Astrocyte (in vitro differentiated cells and primary cell): ENCODE measurements around the gene USP11.

ENCODE experiments used
- EZH2 ChIP-seq: IDR thresholded peaks from 2 replicates; pipeline ENCODE4 v1.6.1; 2012; ENCODE audit warnings: mild to moderate bottlenecking, low read length, inconsistent platforms; ENCODE audit not compliant: insufficient read depth
- TF ChIP-seq, protein P1 (sequence below): IDR thresholded peaks from 2 replicates; pipeline ENCODE4 v1.5.1; 2011; ENCODE audit warnings: low read depth, mild to moderate bottlenecking, inconsistent platforms, low read length, moderate library complexity; ENCODE audit not compliant: insufficient read depth

DNA sequence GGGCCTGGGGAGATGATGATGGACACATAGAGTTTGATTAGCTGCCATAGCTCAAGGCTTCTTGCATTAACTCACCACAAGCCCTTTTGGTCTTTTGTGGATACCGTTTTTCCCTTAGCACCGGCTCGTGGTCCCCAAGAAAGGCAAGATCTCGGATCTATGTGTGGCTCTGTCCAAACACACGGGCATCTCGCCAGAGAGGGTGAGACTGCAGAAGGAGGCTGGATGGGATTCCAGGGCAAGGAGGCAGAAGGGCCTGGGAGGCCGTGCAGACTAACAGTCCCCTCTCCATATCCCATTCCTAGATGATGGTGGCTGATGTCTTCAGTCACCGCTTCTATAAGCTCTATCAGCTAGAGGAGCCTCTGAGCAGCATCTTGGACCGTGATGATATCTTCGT is 9.5 kb downstream of the USP11 start:
- no peak for TF ChIP-seq EZH2
- TF ChIP-seq, protein P1, sequence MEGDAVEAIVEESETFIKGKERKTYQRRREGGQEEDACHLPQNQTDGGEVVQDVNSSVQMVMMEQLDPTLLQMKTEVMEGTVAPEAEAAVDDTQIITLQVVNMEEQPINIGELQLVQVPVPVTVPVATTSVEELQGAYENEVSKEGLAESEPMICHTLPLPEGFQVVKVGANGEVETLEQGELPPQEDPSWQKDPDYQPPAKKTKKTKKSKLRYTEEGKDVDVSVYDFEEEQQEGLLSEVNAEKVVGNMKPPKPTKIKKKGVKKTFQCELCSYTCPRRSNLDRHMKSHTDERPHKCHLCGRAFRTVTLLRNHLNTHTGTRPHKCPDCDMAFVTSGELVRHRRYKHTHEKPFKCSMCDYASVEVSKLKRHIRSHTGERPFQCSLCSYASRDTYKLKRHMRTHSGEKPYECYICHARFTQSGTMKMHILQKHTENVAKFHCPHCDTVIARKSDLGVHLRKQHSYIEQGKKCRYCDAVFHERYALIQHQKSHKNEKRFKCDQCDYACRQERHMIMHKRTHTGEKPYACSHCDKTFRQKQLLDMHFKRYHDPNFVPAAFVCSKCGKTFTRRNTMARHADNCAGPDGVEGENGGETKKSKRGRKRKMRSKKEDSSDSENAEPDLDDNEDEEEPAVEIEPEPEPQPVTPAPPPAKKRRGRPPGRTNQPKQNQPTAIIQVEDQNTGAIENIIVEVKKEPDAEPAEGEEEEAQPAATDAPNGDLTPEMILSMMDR = no peak
